Stimulated activated CD8-positive, alpha-beta memory T cell treated with anti-CD3 and anti-CD28 coated beads, Interleukin-15, amount 100 ng/mL, for 4 hours (primary cell): ENCODE data around the gene GJB4.
"Not testable (repeated sequence)": the region's sequence is repeated elsewhere in the genome, so short reads cannot be mapped to it uniquely, and the experiment has no call there.

ENCODE experiments used
- DNase-seq, 2 donors: peaks; one replicate each; pipeline ENCODE4 v3.0.0-alpha.2; 2020; ENCODE audit warnings: low read depth in 2 of 2

Gene GJB4

DNA sequence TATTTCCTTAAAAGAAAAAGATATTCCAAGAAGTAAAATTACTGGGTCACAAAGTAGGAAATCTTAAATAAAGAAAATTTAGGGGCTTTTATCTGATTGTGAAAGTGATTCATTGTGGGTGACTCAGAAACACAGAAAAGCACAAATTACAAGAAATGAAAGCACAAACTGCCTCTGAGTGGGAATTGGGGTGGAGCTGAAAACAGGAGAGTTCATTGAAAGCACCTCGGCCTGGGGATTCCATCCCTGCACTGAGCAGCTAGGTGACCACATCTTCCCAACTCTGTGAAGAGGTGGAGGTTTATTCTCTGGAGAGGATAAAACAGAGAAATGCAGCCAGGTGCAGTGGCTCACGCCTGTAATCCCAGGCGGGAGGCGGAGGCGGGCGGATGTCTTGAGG, 40.7 kb downstream of the GJB4 start:
- no peak for DNase-seq

DNA sequence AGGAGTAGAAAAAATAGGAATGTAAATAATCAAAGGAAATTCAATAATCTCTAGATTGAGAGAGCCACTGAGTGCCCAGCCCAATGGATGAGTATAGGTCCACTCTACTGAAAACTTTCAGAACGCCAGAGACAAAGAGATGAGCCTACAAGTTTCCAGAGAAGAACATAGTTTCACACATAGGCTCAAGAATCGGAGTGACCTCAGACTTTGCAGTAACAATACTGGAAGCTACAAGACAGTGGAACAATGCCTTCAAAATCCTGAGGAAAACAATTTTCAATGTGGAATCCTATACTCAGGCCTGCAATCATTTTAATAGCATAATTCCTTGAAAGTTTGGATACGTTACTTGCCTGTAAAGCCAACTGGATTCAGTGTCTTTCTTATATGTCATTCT, 44.2 kb downstream of the GJB4 start:
- no peak for DNase-seq

DNA sequence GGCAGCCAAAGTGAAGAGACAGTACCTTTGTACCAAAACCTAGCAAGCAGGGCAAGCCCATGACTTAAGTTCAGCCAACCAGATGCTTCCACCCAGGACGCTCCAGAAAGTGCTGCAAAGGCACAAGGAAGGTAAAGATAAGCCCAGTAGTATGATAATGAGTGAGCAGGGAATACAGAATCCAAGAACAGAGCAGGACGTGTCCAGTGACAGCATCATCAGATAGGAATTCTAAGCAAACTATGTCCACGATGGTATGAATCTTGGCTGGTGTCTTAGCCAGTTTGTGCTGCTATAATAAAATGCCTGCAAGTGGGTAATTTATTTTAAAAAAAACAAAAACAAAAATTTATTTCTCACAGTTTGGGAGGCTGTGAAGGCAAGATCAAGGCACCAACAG, 46.9 kb downstream of the GJB4 start:
- no peak for DNase-seq

DNA sequence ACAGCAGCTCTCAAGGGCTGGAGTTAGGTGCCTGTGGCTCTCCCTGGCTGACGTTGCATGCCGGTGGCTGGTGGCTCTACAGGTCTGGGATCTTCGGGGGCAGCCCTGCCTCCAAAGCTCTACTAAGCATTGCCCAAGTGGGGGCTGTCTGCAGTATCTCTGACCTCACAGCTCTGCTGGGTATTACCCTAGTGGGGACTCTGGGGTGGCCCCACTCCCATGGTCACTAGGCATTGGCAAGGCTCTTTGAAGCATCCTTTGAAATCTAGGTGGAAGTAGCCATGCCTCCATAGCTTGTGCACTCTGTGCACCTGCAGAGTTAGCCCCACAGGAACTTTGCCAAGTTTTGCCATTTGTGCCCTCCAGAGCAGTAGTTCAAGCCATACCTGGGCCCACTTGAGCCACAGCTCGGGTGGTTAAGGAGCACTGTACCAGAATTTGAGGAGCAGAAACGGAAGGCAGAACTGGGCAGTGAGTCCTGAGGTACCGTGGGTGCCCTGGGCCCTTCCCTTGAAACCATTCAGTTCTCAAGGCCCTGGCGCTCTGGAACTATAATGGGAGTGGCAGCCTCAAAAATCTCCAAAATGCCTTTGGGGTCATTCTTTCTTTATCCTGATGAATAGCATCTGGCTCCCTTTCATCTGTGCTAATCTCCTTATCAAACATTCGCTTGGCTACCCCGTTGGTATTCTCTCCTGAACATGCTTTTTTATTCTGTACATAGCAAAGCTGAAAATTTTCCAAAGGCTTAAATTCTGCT, 48.7 kb downstream of the GJB4 start:
- DNase-seq, result no peak

DNA sequence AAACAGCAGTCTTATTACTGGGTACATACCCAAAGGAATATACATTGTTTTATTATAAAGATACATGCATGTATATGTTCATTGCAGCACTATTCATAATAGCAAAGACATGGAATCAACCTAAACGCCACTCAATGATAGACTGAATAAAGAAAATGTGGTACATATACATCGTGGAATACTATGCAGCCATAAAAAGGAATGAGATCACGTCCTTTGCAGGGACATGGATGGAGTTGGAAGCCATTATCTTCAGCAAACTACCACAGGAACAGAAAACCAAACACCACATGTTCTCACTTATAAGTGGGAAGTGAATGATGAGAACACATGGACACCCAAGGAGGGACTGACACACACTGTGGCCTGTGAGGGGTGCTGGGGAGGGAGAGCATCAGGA, 51.2 kb downstream of the GJB4 start:
- DNase-seq, result not testable (repeated sequence)
